GM12891 (cell line): ENCODE data around the gene PDXP.

Experiments used
- PAX5 ChIP-seq: IDR thresholded peaks from 2 replicates; pipeline ENCODE4 v1.6.1; 2011; ENCODE audit warnings: low read length, moderate library complexity, mild to moderate bottlenecking; ENCODE audit not compliant: insufficient read depth, severe bottlenecking
- POLR2A ChIP-seq: IDR thresholded peaks from 2 replicates; pipeline ENCODE4 v1.6.1; 2011; ENCODE audit warnings: low read depth, low read length, control low read depth
- POLR2AphosphoS5 ChIP-seq: IDR thresholded peaks from 2 replicates; pipeline ENCODE4 v1.6.1; 2011; ENCODE audit warnings: low read depth, low read length, control low read depth
- POU2F2 ChIP-seq: IDR thresholded peaks from 2 replicates; pipeline ENCODE4 v1.6.1; 2011; ENCODE audit warnings: low read depth, mild to moderate bottlenecking, control low read depth, low read length, moderate library complexity
- TAF1 ChIP-seq: IDR thresholded peaks from 2 replicates; pipeline ENCODE4 v1.6.1; 2011; ENCODE audit warnings: low read depth, low read length, control low read depth

DNA sequence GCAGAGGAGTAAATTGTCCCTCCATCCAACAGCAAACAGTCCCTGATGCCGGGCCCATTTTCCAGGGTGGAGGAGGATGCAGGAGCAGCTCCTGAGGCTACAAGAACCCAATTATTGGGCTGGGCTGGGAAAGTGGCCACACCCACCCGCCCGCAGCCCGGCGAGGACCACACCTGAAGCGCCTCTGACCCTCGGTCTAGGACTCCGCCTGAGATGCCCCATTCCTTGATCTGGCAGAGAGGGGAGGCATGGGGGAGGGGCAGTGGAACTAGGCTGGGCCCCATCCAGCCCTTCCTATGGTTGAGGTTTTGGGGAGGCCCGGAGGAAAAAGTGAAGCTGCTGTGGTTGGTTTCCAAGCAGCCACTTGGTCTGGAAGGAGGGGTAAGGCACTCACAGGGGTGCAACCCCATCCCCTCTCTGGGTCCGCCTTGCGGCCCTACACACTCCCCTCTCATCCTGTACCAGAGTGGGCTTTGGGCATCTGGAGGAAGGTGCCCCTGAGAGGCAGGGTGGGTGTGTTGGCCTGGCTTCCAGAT lies 14.5 kb downstream of the PDXP start:
- no peak for TF ChIP-seq POLR2A
- TF ChIP-seq POU2F2 = no peak
- no peak for TF ChIP-seq POLR2AphosphoS5
- no peak for TF ChIP-seq PAX5
- TF ChIP-seq TAF1 = no peak
